GM19240 (cell line): ENCODE results near the gene PRM3.

Experiments used
- DNase-seq: peaks from one replicate; pipeline ENCODE4 v3.0.0; 2011; ENCODE audit warnings: low spot score; ENCODE audit not compliant: insufficient read length

The PRM3 gene, protein sequence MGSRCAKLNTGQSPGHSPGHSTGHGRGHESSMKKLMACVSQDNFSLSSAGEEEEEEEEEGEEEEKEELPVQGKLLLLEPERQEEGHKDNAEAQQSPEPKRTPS

DNA sequence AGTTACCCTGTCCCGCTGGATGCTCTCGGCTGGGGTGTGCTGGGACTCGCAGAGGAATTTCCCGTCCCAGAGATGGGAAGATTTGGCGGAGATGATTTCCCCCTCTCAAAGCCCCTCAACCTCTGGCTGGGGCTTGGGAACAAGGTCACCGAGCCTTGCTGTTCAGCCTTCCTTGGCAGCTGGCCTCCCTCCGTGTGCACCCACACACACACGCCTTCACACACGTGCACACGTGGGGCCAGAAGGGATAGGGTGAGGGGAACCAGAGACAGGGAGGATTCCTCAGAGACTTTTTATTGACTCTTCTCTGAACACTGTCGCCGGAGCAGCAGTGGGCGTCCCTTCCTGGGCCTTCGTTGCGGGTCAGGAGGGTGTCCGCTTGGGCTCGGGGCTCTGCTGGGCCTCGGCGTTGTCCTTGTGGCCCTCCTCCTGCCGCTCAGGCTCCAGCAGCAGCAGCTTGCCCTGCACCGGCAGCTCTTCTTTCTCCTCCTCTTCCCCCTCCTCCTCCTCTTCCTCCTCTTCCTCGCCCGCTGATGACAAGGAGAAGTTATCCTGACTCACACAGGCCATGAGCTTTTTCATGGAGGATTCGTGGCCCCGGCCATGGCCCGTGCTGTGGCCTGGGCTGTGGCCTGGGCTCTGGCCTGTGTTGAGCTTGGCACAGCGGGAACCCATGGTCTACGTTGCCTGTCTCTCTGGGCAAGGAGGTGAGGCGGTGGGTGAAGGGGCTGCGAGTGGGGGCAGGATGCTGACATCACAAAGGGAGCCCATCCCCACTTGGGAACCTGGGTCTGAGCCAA lies at the start of gene PRM3:
Gene PRM3 (minus strand): TSS at position 709 of the 800 bp plus-strand sequence. CDS start 34 bp downstream, at position 675.
- no peak for DNase-seq

DNA sequence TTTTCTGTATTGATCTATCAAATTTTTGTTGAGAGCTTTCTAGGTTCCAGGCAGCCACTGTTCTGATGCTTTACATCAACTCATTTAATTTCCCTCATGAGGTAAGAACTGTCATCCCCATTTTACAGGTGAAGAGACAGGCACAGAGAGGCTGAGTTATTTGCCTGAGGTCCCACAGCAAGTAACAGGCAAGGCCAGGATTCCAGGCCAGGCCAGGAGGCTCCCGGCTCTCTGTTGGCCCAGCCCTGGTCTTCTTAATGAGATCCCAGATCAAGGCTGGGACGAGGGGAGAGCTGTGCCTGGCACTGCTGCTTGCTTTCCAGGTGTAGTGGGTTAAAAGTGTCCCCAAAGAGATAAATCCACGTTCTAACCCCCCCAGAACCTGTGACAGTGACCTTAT lies 49.4 kb upstream of the PRM3 start:
- no peak for DNase-seq

GRCh38 chr16:11321662-11322061 lies 48.2 kb upstream of the PRM3 start:
- DNase-seq, result no peak

GRCh38 chr16:11320170-11320569 lies 46.7 kb upstream of the PRM3 start:
- DNase-seq, result no peak

- DNase-seq, result no peak
Observed at GRCh38 chr16:11319529-11320146, 46.2 kb upstream of the PRM3 start.

- DNase-seq, result no peak
Observed at GRCh38 chr16:11318817-11319216, 45.4 kb upstream of the PRM3 start.

- no peak for DNase-seq
Observed at GRCh38 chr16:11316331-11317015, 43.0 kb upstream of the PRM3 start.

GRCh38 chr16:11315510-11315909 lies 42.1 kb upstream of the PRM3 start:
- no peak for DNase-seq

DNA sequence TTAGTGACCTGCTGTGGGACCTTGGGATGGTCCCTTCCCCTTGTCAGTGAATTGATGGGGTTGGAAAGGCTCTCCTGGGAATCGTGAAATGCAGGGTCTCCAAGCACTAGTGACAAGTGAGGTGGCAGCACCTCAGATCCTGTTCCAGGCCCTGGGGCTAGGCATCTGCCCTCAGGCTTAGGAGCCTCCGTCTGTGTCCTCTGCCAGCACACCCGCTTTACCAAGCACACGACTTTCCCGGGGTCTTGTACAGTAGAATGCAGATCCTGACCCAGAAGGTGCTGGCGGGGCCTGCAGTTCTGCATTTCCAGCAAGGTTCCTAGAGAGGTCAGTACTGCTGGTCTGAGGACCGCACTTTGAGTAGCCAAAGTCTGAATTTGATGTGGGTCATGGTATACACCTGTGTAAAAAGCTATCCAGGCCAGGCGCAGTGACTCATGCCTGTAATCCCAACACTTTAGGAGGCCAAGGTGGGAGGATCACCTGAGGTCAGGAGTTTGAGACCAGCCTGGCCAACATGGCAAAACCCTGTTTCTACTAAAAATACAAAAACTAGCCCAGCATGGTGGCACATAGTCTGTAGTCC lies 41.0 kb upstream of the PRM3 start:
- no peak for DNase-seq

- no peak for DNase-seq
Observed at GRCh38 chr16:11313493-11314308, 40.3 kb upstream of the PRM3 start.

- no peak for DNase-seq
Observed at GRCh38 chr16:11312718-11313492, 39.5 kb upstream of the PRM3 start.

GRCh38 chr16:11310997-11311561 lies 37.6 kb upstream of the PRM3 start:
- no peak for DNase-seq

DNA sequence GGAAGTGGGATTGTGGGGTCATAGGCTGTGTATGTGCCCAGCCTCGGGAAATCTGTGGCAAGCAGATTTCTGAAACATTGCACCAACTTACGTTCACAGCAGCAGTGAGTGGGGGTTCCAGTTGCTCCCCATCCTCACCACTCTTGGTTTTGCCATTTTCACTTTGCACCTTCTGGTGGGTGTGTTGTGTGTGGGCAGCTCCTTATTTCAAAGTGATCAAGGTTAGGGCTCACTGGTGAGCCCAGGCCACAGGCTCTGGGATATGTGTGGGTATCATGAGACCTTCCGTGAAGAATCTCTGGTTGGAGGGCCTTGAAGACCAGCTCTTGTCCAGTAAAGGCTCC lies 37.2 kb upstream of the PRM3 start:
- DNase-seq, result no peak

DNA sequence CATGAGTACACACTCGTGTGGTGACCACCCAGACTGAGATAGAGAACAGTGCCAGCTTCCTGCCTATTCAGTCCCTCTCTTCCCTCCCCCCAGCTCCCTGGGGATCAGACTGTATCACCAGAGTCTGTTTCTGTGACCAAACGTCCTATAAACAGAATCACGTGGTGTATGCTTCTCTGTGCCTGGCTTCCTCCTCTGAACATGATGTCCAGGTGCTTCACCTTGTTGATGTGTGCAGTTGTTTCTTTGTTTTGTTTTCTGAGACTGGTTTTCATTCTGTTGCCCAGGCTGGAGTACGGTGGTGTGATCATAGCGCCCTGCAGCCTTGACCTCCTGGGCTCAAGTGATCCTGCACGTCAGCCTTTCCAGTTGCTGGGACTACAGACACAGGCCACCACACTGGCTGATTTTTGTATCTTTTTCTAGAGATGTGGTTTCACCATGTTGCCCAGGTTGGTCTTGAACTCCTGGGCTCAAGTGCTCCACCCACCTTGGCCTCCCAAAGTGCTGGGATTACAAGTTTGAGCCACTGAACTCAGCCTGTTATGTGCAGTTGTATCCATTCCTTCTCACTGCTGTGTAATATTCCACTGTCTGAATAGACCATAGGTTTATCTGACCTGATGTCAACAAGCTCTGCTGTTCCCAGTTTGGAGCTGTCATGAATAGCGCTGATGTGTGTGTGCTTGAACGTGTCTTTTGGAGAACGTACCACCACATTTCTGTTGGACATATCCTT lies 36.6 kb upstream of the PRM3 start:
- DNase-seq, result no peak

DNA sequence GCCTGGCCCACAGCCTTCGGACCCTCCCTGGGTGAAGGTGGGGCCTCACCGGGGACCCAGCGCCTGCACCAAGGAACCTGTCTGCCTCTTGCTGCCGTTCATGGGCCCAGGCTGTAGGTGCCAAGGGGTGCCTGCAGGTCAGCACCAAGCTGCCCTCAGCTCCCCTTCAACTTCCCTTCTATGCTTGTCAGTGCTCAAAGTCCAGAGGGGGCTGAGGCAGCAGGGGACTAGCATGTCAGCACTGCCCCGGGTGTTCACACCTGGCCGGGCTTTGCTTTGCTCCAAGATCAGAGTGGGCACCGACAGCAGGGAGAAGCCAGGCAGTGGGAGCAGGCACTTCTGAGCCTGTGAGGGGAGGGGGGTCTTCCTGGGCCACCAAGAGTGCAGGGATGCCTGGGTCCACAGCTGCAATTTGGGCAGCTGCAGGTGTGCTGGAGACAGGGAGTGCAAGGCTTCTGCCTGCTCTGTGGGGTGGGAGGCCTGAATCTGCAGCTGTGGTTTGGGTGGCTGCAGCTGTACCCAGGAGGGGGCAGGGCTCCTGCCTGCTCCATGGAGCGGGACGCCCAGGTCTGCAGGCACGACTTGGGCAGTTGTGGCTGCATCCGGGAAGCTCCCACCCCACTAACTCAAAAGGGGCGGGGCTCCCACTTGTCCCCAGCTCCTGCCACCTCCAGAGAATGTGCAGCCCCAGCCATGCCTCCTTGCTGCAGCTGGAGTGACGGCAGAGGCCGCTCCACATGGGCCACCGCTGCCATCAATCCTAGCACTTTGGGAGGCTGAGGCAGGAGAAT lies 35.3 kb upstream of the PRM3 start:
- no peak for DNase-seq

- no peak for DNase-seq
Observed at GRCh38 chr16:11307639-11308492, 34.4 kb upstream of the PRM3 start.

- DNase-seq, result no peak
Observed at GRCh38 chr16:11306997-11307638, 33.7 kb upstream of the PRM3 start.
